Skin of body (tissue), 2 donors: ENCODE data around the gene RPRD1A. TPM values are rescaled to one million over a fixed set of nuclear protein-coding genes. Genes with fewer than 3 reads are reported as not detected.
"Not testable (repeated sequence)": the region's sequence is repeated elsewhere in the genome, so short reads cannot be mapped to it uniquely, and the experiment has no call there.

Source experiments
- DNase-seq: peaks from one replicate; lab custom pipeline; 2025; lab: John Stamatoyannopoulos, UW
- total RNA-seq: library from RNA; depleted of rRNA; stranded (reverse); fragments of >200 nt; gene quantifications from one replicate; pipeline ENCODE4 v1.2.3, GENCODE V29; 2014

The RPRD1A gene
- 47.7 TPM for total RNA-seq

DNA sequence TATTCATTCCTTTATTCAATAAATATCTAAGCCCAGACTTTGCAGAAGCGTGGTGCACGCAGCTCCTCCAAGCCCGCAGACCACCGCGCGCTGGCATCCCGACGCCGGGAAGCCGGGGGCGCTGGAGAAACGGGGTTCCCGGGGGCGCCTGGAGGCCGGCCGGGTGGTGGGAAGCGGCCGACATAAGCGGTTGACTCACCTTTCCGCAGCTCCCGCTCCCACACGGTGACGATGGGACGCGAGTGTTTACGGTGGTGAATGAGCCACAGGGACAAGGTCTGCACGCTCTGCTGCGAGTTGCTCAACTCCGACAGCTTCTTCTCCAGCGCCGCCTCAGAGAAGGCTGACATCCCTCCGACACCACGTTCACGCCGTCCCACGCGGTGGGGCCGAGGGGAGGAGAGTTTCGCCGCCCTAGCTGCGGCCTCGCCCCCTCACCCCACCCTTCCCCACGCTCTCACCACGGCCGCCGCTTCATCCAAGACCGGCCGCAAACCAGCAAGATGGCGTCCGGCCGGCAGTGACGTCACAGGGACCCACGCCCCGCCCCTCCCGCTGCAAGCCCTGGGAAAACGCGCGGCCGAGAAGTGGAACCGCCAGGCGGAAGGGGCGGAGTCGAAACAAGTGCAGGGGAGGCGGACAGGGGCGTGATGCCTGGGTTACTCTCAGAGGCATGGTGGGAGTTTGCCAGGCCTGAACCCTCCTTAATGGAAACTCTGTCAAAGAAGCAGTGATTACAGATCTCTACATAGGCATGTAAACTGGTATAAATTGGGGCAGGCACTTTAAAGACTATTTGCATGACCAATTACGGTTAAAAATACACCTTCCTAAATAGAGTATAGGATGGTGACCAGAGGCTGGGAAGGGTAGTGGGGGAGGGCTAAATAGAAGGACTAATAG lies at the start of gene RPRD1A:
Gene RPRD1A (minus strand): TSS at position 505 of the 903 bp plus-strand sequence. CDS start 155 bp downstream, at position 350.
- peak; percentile 84 for DNase-seq

- DNase-seq = not testable (repeated sequence)
Measured at GRCh38 chr18:36116771-36117170, 49.4 kb upstream of the RPRD1A start.

- DNase-seq = no peak
Measured at GRCh38 chr18:36114738-36115137, 47.4 kb upstream of the RPRD1A start.

GRCh38 chr18:36114251-36114650 lies 46.9 kb upstream of the RPRD1A start:
- DNase-seq = no peak

GRCh38 chr18:36112302-36112701 lies 44.9 kb upstream of the RPRD1A start:
- DNase-seq = no peak

- DNase-seq = no peak
Measured at GRCh38 chr18:36109737-36110136, 42.4 kb upstream of the RPRD1A start.

DNA sequence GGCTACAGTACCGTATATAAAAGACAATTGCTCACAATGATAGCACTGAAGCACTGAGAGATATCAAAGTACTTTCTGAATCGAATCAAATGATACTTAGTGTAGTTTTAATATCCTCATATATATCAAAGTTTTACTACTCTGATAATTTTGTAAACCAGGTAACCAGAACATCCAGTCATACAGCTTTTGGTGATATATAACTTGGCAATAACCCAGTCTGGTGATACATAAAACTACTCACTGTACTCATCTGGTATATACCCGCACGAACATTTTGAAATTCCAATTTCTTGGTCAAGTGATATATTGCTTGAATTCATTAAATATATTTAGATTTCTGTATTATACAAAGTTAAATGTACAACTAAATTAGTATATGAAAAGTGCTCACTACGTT lies 41.2 kb upstream of the RPRD1A start:
- no peak for DNase-seq

GRCh38 chr18:36108196-36108595 lies 40.8 kb upstream of the RPRD1A start:
- no peak for DNase-seq

DNA sequence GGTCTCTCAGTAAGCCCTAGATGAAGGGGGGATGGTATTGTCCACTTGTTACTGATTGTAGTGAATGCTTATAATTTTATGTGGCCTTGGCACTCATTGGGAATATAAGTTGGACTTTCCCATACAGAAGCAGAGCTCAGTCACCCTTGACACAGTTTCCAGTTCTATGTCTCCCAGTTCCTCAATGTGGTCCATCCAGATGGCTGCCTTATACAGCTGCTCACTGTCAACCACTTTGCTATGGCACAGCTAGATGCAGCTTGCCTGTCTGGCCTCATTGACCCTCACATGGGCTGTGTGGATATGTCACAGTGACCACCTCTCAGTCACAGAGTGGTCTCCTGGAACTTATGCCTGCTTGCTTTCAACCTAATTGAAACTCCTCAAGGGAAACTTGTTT lies 40.1 kb upstream of the RPRD1A start:
- no peak for DNase-seq

DNA sequence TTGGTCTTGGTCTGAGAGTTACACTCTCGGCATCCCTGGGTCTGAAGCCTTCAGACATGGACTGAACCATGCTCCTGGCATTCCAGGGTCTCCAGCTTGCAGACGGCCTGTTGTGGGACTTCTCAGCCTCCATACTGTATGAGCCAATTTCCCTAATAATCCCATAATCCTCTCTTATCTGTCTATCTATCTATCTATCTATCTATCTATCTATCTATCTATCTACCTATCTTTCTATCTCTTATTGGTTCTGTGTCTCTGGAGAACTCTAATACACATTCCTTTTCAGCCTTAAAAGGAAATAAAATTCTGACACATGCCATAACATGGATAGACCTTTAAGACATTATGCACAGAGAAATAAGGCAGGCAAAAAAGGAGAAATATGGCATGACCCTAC lies 37.4 kb upstream of the RPRD1A start:
- DNase-seq = no peak

DNA sequence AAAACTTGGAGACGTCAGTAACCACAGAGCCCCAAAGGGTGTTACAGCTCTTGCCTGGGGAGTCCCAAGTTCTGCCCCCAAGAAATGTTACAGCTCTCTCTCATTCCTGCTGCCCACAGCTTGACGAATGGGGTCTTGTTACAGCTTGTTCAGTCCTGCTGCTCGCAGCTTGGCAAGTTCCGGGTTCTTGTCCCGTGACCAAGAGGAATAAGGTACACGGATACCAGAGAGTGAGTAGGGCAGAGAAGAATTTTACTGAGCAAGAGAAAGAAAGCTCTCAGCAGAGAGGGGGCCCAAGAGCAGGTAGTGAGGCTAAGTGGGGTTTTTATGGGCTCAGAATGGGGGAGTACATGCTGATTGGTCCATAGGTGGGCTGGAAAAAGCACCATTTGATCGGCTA lies 34.6 kb upstream of the RPRD1A start:
- no peak for DNase-seq

- DNase-seq = no peak
Measured at GRCh38 chr18:36099311-36099710, 32.0 kb upstream of the RPRD1A start.

DNA sequence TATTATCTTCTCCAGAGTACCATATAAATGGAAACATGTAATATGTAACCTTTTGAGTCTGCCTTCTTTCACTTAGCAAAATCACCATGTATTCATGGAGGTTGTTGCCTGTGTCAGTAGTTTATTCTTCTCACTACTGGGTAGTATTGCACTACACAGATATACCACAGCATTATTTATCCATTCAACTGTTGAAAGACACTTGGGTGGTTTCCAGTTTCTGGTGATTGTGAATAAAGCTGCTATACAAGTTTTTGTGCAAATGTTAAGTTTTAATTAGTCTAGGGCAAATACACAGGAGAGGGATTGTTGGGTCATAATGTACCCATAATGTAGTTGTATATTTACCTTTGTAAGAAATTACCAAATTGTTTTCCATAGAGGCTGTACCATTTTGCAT lies 29.6 kb upstream of the RPRD1A start:
- DNase-seq = no peak

DNA sequence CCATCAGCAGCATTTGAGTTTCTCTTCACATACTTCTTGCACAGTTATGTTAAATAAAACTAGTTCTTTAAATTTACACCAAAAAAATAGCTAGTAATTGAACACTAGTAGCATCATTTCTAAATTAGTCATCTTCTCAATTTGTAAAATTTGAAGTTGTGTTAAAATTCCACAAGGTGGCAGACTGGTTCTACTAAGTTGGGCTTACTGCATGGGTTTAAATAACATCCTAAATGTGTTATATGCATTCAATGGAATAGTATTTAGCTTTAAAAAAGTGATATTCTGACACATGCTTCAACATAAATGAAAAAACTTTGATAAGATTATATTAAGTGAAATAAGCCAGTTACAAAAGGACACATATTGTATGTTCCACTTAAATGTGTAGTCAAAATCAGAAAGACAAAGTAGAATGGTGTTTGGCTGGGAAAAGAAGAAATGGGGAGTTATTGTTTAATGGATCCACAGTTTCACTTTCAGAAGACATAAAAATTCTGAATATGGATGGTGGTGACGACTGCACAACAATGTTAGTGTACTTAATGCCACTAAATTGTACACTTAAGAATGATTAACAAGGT lies 28.7 kb upstream of the RPRD1A start:
- no peak for DNase-seq

- no peak for DNase-seq
Measured at GRCh38 chr18:36094431-36094830, 27.1 kb upstream of the RPRD1A start.

DNA sequence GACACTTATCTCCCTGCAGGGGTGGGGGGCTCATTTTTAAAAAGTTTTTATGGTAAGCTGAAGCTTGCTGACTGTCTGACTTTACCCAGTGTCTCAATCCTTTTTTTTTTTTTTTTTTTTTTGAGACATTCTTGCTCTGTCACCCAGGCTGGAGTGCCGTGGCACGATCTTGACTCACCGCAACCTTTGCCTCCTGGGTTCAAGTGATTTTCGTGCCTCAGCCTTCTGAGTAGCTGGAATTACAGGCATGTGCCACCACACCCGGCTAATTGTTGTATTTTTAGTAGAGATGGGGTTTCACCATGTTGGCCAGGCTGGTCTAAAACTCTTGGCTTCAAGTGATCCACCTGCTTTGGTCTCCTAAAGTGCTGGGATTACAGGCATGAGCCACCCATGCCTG lies 24.8 kb upstream of the RPRD1A start:
- not testable (repeated sequence) for DNase-seq

GRCh38 chr18:36089001-36089400 lies 21.6 kb upstream of the RPRD1A start:
- DNase-seq = no peak

GRCh38 chr18:36088256-36088655 lies 20.9 kb upstream of the RPRD1A start:
- DNase-seq = no peak

DNA sequence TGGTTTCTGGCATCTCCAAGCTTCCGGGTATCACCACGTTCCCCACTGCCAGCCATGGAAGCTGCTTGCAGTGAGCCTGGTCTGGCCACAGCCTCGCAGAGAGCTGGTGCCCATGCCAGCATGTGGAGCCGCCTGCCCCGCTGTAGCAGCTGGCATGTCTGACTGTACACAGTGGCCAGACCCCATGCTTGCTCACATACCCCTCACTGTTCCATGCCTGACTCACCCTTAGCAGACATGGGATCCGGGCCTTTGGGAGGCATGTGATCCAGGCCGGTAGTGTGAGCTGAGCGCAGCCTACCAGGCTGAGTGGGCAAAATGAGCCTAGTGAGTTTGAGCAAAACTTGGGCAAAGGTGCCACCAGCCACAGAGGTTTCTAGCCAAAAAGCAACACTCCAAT lies 18.8 kb upstream of the RPRD1A start:
- DNase-seq = no peak

DNA sequence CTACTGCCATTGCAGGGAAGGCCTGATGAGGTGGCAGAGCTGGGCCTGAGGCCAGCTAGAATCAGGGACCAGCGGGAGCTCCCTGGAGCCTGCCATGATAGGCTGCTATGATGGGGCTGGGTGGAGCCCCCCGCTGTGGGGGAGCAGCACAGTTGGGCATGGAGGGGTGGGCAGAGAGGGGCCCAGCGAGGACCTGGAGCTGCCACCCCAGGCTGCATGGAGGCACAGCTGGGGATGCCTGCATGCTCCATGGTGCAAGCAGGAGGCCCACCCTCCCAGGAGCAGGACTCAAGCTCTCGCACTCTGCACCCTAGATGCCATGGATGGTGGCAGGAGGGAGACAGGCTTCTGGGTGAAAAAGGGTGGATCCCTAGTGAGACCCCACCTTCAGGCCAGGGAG lies 17.8 kb upstream of the RPRD1A start:
- no peak for DNase-seq

GRCh38 chr18:36083729-36084128 lies 16.4 kb upstream of the RPRD1A start:
- DNase-seq = no peak

GRCh38 chr18:36081118-36081517 lies 13.8 kb upstream of the RPRD1A start:
- not testable (repeated sequence) for DNase-seq
